Naive thymus-derived CD4-positive, alpha-beta T cell (primary cell): ENCODE results near the gene MAP4. TPM values are rescaled to one million over a fixed set of nuclear protein-coding genes. Genes with fewer than 3 reads are reported as not detected.
A peak's percentile ranks its signal among the peaks of the same experiment; 100 is the strongest.

Experiments
- ATAC-seq: fragments of 150-1000 bp; cut with Tn5 transposase; 2 replicates; pipeline ENCODE4 v1.10.0; 2021; ENCODE audit warnings: mild to moderate bottlenecking, moderate library complexity
- CTCF ChIA-PET: fragments of 350-600 bp; sonication (Branson Sonifier 250); formaldehyde crosslinking; loops from one replicate; lab custom pipeline; 2021; ENCODE audit warnings: antibody characterized with exemption; lab: Charles Lee
- POLR2A ChIA-PET: fragments of 350-600 bp; sonication (Branson Sonifier 250); formaldehyde crosslinking; loops from one replicate; lab custom pipeline; 2021; ENCODE audit warnings: antibody characterized with exemption, inconsistent platforms; lab: Charles Lee
- DNase-seq, 9 donors: peaks; one replicate each; pipeline versions ENCODE4 v3.0.0 to v3.0.0-alpha.2; 2020 to 2022; ENCODE audit warnings: mixed read lengths in 1 of 9
- H3K27ac ChIP-seq: one replicate; pipeline ENCODE4 v1.7.0; 2013; ENCODE audit warnings: mild to moderate bottlenecking, low read depth, low read length, moderate library complexity
- H3K27me3 ChIP-seq, 2 donors: one replicate each; pipeline ENCODE4 v1.7.0; 2013; ENCODE audit warnings: low read length in 2 of 2, mild to moderate bottlenecking in 2 of 2, moderate library complexity in 2 of 2; ENCODE audit not compliant: control insufficient read depth in 2 of 2, insufficient read depth in 2 of 2
- H3K36me3 ChIP-seq, 3 experiments: 1 replicate in 2 of 3; 2 replicates in 1 of 3; pipeline ENCODE4 v1.7.0; 2013; ENCODE audit warnings: low read length in 3 of 3, mild to moderate bottlenecking in 3 of 3, moderate library complexity in 1 of 3; ENCODE audit not compliant: insufficient read depth in 3 of 3, control insufficient read depth in 2 of 3
- H3K4me1 ChIP-seq, 2 donors: one replicate each; pipeline ENCODE4 v1.7.0; 2013; ENCODE audit warnings: low read length in 2 of 2, mild to moderate bottlenecking in 2 of 2, moderate library complexity in 1 of 2; ENCODE audit not compliant: control insufficient read depth in 2 of 2, insufficient read depth in 2 of 2
- H3K4me3 ChIP-seq: 2 replicates; pipeline ENCODE4 v1.7.0; 2013; ENCODE audit warnings: mild to moderate bottlenecking, low read length
- H3K9me3 ChIP-seq, 3 experiments: 1 replicate in 2 of 3; 2 replicates in 1 of 3; pipeline ENCODE4 v1.7.0; 2013; ENCODE audit warnings: low read length in 3 of 3; ENCODE audit not compliant: control insufficient read depth in 2 of 3
- H3K27ac Mint-ChIP-seq, 9 donors: one replicate each; pipeline ENCODE4 v1.8.0; 2020 to 2022; ENCODE audit warnings: mixed read lengths in 9 of 9, mild to moderate bottlenecking in 8 of 9, moderate library complexity in 5 of 9, inconsistent platforms in 2 of 9
- H3K27me3 Mint-ChIP-seq, 5 donors: one replicate each; pipeline ENCODE4 v1.8.0; 2021 to 2022; ENCODE audit warnings: mixed read lengths in 5 of 5, mild to moderate bottlenecking in 1 of 5
- H3K36me3 Mint-ChIP-seq, 5 donors: one replicate each; pipeline ENCODE4 v1.8.0; 2020 to 2022; ENCODE audit warnings: mixed read lengths in 5 of 5, mild to moderate bottlenecking in 3 of 5, inconsistent platforms in 1 of 5
- H3K4me1 Mint-ChIP-seq, 7 donors: one replicate each; pipeline ENCODE4 v1.8.0; 2020 to 2022; ENCODE audit warnings: mixed read lengths in 7 of 7, mild to moderate bottlenecking in 3 of 7, inconsistent platforms in 1 of 7
- H3K4me3 Mint-ChIP-seq, 10 donors: one replicate each; pipeline ENCODE4 v1.8.0; 2020 to 2022; ENCODE audit warnings: mild to moderate bottlenecking in 10 of 10, mixed read lengths in 10 of 10, moderate library complexity in 6 of 10, inconsistent platforms in 2 of 10
- H3K9me3 Mint-ChIP-seq, 11 donors: one replicate each; pipeline ENCODE4 v1.8.0; 2020 to 2022; ENCODE audit warnings: mixed read lengths in 11 of 11, mild to moderate bottlenecking in 4 of 11, inconsistent platforms in 1 of 11, moderate library complexity in 1 of 11
- intact Hi-C, 2 donors: fragments of 100-400 bp; cut with micrococcal nuclease; formaldehyde crosslinking; loops; one replicate each; pipeline ENCODE4 v1.15.1; 2023
- polyA plus RNA-seq, 2 donors: library from polyadenylated mRNA; unstranded; fragments of 300-500 nt; fragmentation: Illumina TruSeq; gene quantifications; one replicate each; pipeline ENCODE4 v1.2.3, GENCODE V29; 2021
- total RNA-seq, 6 experiments: library from RNA in 5 of 6; stranded (reverse) in 5 of 6; gene quantifications; 1 replicate in 5 of 6; 2 replicates in 1 of 6; pipeline ENCODE4 v1.2.3 and lab custom pipeline; 2021 to 2026

MAP4 gene
- total and polyA plus RNA-seq, 7 experiments from 2014 or later: 12.0 to 116 (median 38.2) TPM

DNA sequence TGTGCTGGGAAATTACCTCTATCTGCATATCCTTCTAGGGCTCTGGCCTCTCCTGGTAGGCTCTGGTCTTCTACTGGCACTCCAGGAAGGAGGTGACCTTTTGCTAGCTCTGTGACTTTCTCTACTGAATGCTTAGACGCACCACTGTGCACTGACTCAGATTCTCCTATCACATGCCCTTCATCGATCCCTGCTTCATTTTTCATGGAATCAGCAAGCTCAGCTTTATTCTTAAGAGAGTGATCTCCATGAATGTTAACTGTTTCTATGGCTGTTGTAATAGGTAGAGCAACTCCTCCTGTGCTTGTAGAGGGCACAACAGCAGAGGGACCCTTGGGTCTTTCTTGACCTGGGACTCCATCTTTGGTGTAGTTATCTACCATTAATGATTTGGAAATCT, 106.6 kb downstream of the MAP4 start:
- ChIA-PET POLR2A (no interaction called here), CTCF (no interaction called here)
- H3K4me3 ChIP-seq: no peak overlapping the region
- peaks cover 0 to 4% (median 0%) of the 10 kb centered on the region in 7 donors for H3K4me1 Mint-ChIP-seq
- no peaks in the 10 kb centered on the region for H3K27me3 ChIP-seq
- intact Hi-C loops: no loop called here
- H3K27me3 Mint-ChIP-seq: no peaks in the 10 kb centered on the region
- no peaks in the 10 kb centered on the region for H3K9me3 ChIP-seq
- H3K27ac Mint-ChIP-seq: no peak overlapping the region
- no peak overlapping the region for H3K27ac ChIP-seq
- H3K9me3 Mint-ChIP-seq: no peaks in the 10 kb centered on the region
- H3K4me1 ChIP-seq: no peaks in the 10 kb centered on the region
- no peak for DNase-seq
- no peak for ATAC-seq
- H3K36me3 Mint-ChIP-seq: peaks cover 10 to 57% (median 43%) of the 10 kb centered on the region in 5 donors
- no peak overlapping the region for H3K4me3 Mint-ChIP-seq
- peaks cover 0 to 7% (median 0%) of the 10 kb centered on the region in 3 experiments for H3K36me3 ChIP-seq

- Histone ChIP-seq H3K27me3 (no peaks in the 10 kb centered on the region), H3K36me3 (peaks cover 0 to 4% (median 0%) of the 10 kb centered on the region in 3 experiments), H3K4me3 (no peak overlapping the region), H3K9me3 (no peaks in the 10 kb centered on the region), H3K27ac (no peak overlapping the region), H3K4me1 (no peaks in the 10 kb centered on the region)
- no peaks in the 10 kb centered on the region for H3K9me3 Mint-ChIP-seq
- intact Hi-C loops: no loop called here
- H3K4me3 Mint-ChIP-seq: no peak overlapping the region
- ATAC-seq (no peak), DNase-seq (no peak)
- no peak overlapping the region for H3K27ac Mint-ChIP-seq
- peaks cover 10 to 51% (median 42%) of the 10 kb centered on the region in 5 donors for H3K36me3 Mint-ChIP-seq
- ChIA-PET CTCF (no interaction called here), POLR2A (no interaction called here)
- H3K27me3 Mint-ChIP-seq: no peaks in the 10 kb centered on the region
- H3K4me1 Mint-ChIP-seq: peaks cover 0 to 4% (median 0%) of the 10 kb centered on the region in 7 donors
These were observed 107.5 kb downstream of the MAP4 start for GRCh38 chr3:47908744-47909143.

GRCh38 chr3:47907784-47908183, 108.4 kb downstream of the MAP4 start:
- Mint-ChIP-seq H3K4me3 (no peak overlapping the region), H3K27me3 (no peaks in the 10 kb centered on the region), H3K9me3 (no peaks in the 10 kb centered on the region), H3K36me3 (peaks cover 10 to 51% (median 43%) of the 10 kb centered on the region in 5 donors), H3K4me1 (peaks cover 0 to 4% (median 0%) of the 10 kb centered on the region in 7 donors), H3K27ac (no peak overlapping the region)
- ChIA-PET CTCF (interaction anchor here (0.5 kb wide), 1 partner anchor 35 kb away, joined by 3 read pairs; no protein-coding TSS in a partner anchor), POLR2A (no interaction called here)
- Histone ChIP-seq H3K36me3 (peaks cover 0 to 4% (median 0%) of the 10 kb centered on the region in 3 experiments), H3K27me3 (no peaks in the 10 kb centered on the region), H3K4me1 (no peaks in the 10 kb centered on the region), H3K9me3 (no peaks in the 10 kb centered on the region), H3K27ac (no peak overlapping the region), H3K4me3 (no peak overlapping the region)
- DNase-seq: no peak
- intact Hi-C loops: no loop called here
- no peak for ATAC-seq

DNA sequence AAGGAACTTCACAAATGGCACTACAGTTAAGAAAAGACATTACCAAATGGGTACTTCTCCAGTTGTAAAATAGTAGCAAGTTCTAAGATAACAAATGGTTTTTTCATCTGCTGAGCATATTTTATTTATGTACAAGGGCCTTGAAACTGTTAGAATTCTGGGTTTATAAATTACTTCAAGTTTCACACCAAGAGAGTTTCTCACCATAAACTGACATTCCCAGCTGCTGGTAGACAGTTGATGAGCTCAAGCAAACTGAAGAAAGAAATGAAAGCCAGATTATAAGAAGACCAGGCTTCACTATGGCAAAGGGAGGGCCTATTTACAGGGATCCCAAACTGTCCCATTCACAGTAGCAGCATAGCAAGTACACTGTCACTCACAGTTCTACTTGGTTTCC, 113.5 kb downstream of the MAP4 start:
- H3K4me3 Mint-ChIP-seq: no peak overlapping the region
- peaks cover 5 to 19% (median 12%) of the 10 kb centered on the region in 7 donors for H3K4me1 Mint-ChIP-seq
- DNase-seq (no peak), ATAC-seq (no peak)
- CTCF ChIA-PET: interaction anchor here (1.4 kb wide), 1 partner anchor 87 kb away, joined by 4 read pairs; no protein-coding TSS in a partner anchor
- POLR2A ChIA-PET: no interaction called here
- H3K27me3 ChIP-seq: no peaks in the 10 kb centered on the region
- no peak overlapping the region for H3K27ac Mint-ChIP-seq
- no peaks in the 10 kb centered on the region for H3K4me1 ChIP-seq
- H3K27ac ChIP-seq: no peak overlapping the region
- intact Hi-C loops: no loop called here
- H3K4me3 ChIP-seq: no peak overlapping the region
- H3K36me3 ChIP-seq: no peaks in the 10 kb centered on the region
- H3K27me3 Mint-ChIP-seq: no peaks in the 10 kb centered on the region
- no peaks in the 10 kb centered on the region for H3K9me3 ChIP-seq
- no peaks in the 10 kb centered on the region for H3K9me3 Mint-ChIP-seq
- H3K36me3 Mint-ChIP-seq: peaks cover 0 to 24% (median 12%) of the 10 kb centered on the region in 5 donors

- Histone ChIP-seq H3K9me3 (no peaks in the 10 kb centered on the region), H3K27ac (no peak overlapping the region), H3K4me3 (no peak overlapping the region), H3K27me3 (no peaks in the 10 kb centered on the region), H3K4me1 (no peaks in the 10 kb centered on the region), H3K36me3 (no peaks in the 10 kb centered on the region)
- CTCF ChIA-PET: no interaction called here
- POLR2A ChIA-PET: no interaction called here
- H3K4me3 Mint-ChIP-seq: no peak overlapping the region
- peaks cover 6 to 30% (median 16%) of the 10 kb centered on the region in 7 donors for H3K4me1 Mint-ChIP-seq
- peak overlapping the region in 1 of 9 donors; percentile 7 for H3K27ac Mint-ChIP-seq
- intact Hi-C loops: no loop called here
- no peak for ATAC-seq
- H3K9me3 Mint-ChIP-seq: no peaks in the 10 kb centered on the region
- H3K27me3 Mint-ChIP-seq: no peaks in the 10 kb centered on the region
- H3K36me3 Mint-ChIP-seq: peaks cover 0 to 20% (median 11%) of the 10 kb centered on the region in 5 donors
- no peak for DNase-seq
These were observed 114.9 kb downstream of the MAP4 start for GRCh38 chr3:47901280-47901833.

- Mint-ChIP-seq H3K36me3 (peaks cover 0 to 12% (median 5%) of the 10 kb centered on the region in 5 donors), H3K27ac (peak overlapping the region in 1 of 9 donors; percentile 18), H3K4me1 (peaks cover 8 to 31% (median 16%) of the 10 kb centered on the region in 7 donors), H3K4me3 (no peak overlapping the region), H3K9me3 (no peaks in the 10 kb centered on the region), H3K27me3 (no peaks in the 10 kb centered on the region)
- DNase-seq (no peak), ATAC-seq (no peak)
- no peak overlapping the region for H3K4me3 ChIP-seq
- CTCF ChIA-PET: no interaction called here
- intact Hi-C loops: no loop called here
- POLR2A ChIA-PET: no interaction called here
- no peaks in the 10 kb centered on the region for H3K4me1 ChIP-seq
- no peak overlapping the region for H3K27ac ChIP-seq
- H3K27me3 ChIP-seq: no peaks in the 10 kb centered on the region
- H3K36me3 ChIP-seq: no peaks in the 10 kb centered on the region
- no peaks in the 10 kb centered on the region for H3K9me3 ChIP-seq
These were observed 116.6 kb downstream of the MAP4 start for GRCh38 chr3:47899495-47900108.
